HEK293T (cell line): ENCODE measurements around the gene NFE2.

Experiments used
- CTCF ChIA-PET: fragments of 350-600 bp; formaldehyde crosslinking; extraction: SDS; loops from one replicate; lab custom pipeline; 2021; ENCODE audit warnings: antibody characterized with exemption, inconsistent platforms; lab: Yijun Ruan, JAX
- POLR2A ChIA-PET: fragments of 350-600 bp; formaldehyde crosslinking; extraction: SDS; loops from one replicate; lab custom pipeline; 2020; ENCODE audit warnings: antibody characterized with exemption, inconsistent platforms; lab: Yijun Ruan, JAX
- DNase-seq: peaks from one replicate; pipeline ENCODE4 v3.0.0; 2012; ENCODE audit warnings: mixed read lengths; ENCODE audit errors: extremely low spot score
- ARNT ChIP-seq: fragments of 450-650 bp; IDR thresholded peaks from 2 replicates; pipeline ENCODE4 v1.6.1; 2017; ENCODE audit warnings: mild to moderate bottlenecking
- BHLHE40 ChIP-seq: fragments of 450-650 bp; IDR thresholded peaks from 2 replicates; pipeline ENCODE4 v1.6.1; 2016; ENCODE audit warnings: mild to moderate bottlenecking, moderate library complexity, borderline replicate concordance
- CTBP1 ChIP-seq: fragments of 450-650 bp; IDR thresholded peaks from 2 replicates; pipeline ENCODE4 v1.6.1; 2016; ENCODE audit warnings: borderline replicate concordance
- ELF4 ChIP-seq: fragments of 450-650 bp; IDR thresholded peaks from 2 replicates; pipeline ENCODE4 v1.6.1; 2017; ENCODE audit warnings: antibody characterized with exemption
- FOXA1 ChIP-seq: fragments of 450-650 bp; IDR thresholded peaks from 2 replicates; pipeline ENCODE4 v1.6.1; 2016; ENCODE audit warnings: mild to moderate bottlenecking
- FOXK2 ChIP-seq: fragments of 450-650 bp; IDR thresholded peaks from 2 replicates; pipeline ENCODE4 v1.6.1; 2016; ENCODE audit warnings: mild to moderate bottlenecking
- FOXM1 ChIP-seq: fragments of 450-650 bp; IDR thresholded peaks from 2 replicates; pipeline ENCODE4 v1.6.1; 2017; ENCODE audit warnings: mild to moderate bottlenecking, borderline replicate concordance
- HDGF ChIP-seq: fragments of 450-650 bp; IDR thresholded peaks from 2 replicates; pipeline ENCODE4 v1.6.1; 2017; ENCODE audit warnings: antibody characterized with exemption, borderline replicate concordance
- L3MBTL2 ChIP-seq: fragments of 450-650 bp; conservative IDR thresholded peaks from 2 replicates; pipeline ENCODE4 v1.6.1; 2016; ENCODE audit warnings: mild to moderate bottlenecking
- LEF1 ChIP-seq: fragments of 450-650 bp; IDR thresholded peaks from 2 replicates; pipeline ENCODE4 v1.6.1; 2017; ENCODE audit warnings: mild to moderate bottlenecking, borderline replicate concordance
- NFRKB ChIP-seq: fragments of 450-650 bp; IDR thresholded peaks from 2 replicates; pipeline ENCODE4 v1.6.1; 2016; ENCODE audit warnings: mild to moderate bottlenecking, moderate library complexity
- SP1 ChIP-seq: fragments of 450-650 bp; IDR thresholded peaks from 2 replicates; pipeline ENCODE4 v1.6.1; 2017
- SUZ12 ChIP-seq: fragments of 450-650 bp; IDR thresholded peaks from 2 replicates; pipeline ENCODE4 v1.6.1; 2016; ENCODE audit warnings: mild to moderate bottlenecking
- TARDBP ChIP-seq: fragments of 450-650 bp; IDR thresholded peaks from 2 replicates; pipeline ENCODE4 v1.6.1; 2016
- ZNF384 ChIP-seq: fragments of 450-650 bp; IDR thresholded peaks from 2 replicates; pipeline ENCODE4 v1.6.1; 2016
- TF ChIP-seq, protein P1 (sequence below): fragments of 450-650 bp; IDR thresholded peaks from 2 replicates; pipeline ENCODE4 v1.6.1; 2016

Gene NFE2

DNA sequence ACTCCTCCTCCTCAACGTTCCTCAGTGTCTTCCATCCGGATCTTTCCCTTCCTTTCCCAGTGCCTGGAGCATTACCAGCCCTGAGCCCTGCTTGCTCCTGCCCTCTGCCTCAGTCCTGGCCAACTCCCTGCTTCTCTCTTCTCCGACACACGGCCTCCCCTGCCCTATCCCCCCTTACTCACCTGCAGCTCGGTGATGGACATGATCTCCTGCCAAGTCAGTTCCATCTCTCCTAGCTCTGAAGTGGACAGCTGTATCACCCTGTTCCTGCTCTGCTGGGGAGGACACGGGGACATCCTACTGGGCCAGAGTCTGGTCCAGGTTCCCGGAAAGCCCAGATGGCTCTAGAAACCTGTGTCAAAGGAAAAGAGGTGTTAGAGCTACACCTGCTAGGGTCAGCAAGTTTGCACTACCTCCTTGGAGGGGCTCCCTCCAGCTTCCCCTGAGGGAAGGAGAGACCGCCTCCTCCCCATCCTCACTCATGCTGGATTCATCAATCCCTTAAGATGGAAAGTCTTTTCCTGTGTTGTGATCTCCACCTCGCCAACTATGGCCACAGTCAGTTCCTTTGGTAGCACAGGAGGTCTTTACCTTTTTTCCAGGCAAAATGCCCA is 5.8 kb downstream of the NFE2 start:
- TF ChIP-seq SUZ12 (no peak), FOXM1 (no peak), HDGF (no peak), L3MBTL2 (no peak), FOXK2 (no peak), CTBP1 (no peak), FOXA1 (no peak), ARNT (no peak), SP1 (no peak), NFRKB (no peak), BHLHE40 (no peak), LEF1 (no peak), ELF4 (no peak), ZNF384 (no peak), TARDBP (no peak)
- TF ChIP-seq, protein P1, sequence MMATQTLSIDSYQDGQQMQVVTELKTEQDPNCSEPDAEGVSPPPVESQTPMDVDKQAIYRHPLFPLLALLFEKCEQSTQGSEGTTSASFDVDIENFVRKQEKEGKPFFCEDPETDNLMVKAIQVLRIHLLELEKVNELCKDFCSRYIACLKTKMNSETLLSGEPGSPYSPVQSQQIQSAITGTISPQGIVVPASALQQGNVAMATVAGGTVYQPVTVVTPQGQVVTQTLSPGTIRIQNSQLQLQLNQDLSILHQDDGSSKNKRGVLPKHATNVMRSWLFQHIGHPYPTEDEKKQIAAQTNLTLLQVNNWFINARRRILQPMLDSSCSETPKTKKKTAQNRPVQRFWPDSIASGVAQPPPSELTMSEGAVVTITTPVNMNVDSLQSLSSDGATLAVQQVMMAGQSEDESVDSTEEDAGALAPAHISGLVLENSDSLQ, result no peak
- DNase-seq, result no peak
- POLR2A ChIA-PET, result interaction anchor here (1.2 to 1.3 kb wide), 2 partner anchors 15 to 29 kb away, joined by 5 to 6 read pairs; partner anchors contain the start of genes CBX5, COPZ1 and HNRNPA1
- CTCF ChIA-PET, result interaction anchor here (0.6 to 5.1 kb wide), 4 partner anchors 8 to 41 kb away, joined by 3 to 21 read pairs (median 4); partner anchors contain the start of gene COPZ1

GRCh38 chr12:54294152-54294952 is 6.5 kb downstream of the NFE2 start:
- POLR2A ChIA-PET, result interaction anchor here (1.2 to 6.5 kb wide), 3 partner anchors 14 to 30 kb away, joined by 5 to 79 read pairs (median 12); partner anchors contain the start of genes CBX5, COPZ1 and HNRNPA1
- CTCF ChIA-PET, result interaction anchor here (0.6 to 5.1 kb wide), 11 partner anchors 8 to 146 kb away, joined by 3 to 21 read pairs (median 3); partner anchors contain the start of gene COPZ1
- TF ChIP-seq ELF4 (no peak), FOXA1 (no peak), FOXM1 (no peak), NFRKB (no peak), SP1 (no peak), LEF1 (no peak), FOXK2 (no peak), HDGF (no peak), CTBP1 (no peak), SUZ12 (no peak), TARDBP (no peak), ZNF384 (no peak), L3MBTL2 (no peak), BHLHE40 (no peak), ARNT (no peak)
- TF ChIP-seq, protein P1, result no peak
- peak; percentile 66 for DNase-seq

GRCh38 chr12:54292931-54293241 is 7.9 kb downstream of the NFE2 start:
- POLR2A ChIA-PET, result interaction anchor here (2.1 to 6.5 kb wide), 3 partner anchors 9 to 32 kb away, joined by 6 to 79 read pairs (median 12); partner anchors contain the start of genes CBX5, COPZ1 and HNRNPA1
- no peak for DNase-seq
- TF ChIP-seq, protein P1, result no peak
- TF ChIP-seq FOXM1 (no peak), TARDBP (no peak), FOXA1 (no peak)
- CTCF ChIA-PET, result interaction anchor here (0.7 to 5.1 kb wide), 6 partner anchors 13 to 86 kb away, joined by 3 to 21 read pairs (median 5); partner anchors contain the start of gene COPZ1

DNA sequence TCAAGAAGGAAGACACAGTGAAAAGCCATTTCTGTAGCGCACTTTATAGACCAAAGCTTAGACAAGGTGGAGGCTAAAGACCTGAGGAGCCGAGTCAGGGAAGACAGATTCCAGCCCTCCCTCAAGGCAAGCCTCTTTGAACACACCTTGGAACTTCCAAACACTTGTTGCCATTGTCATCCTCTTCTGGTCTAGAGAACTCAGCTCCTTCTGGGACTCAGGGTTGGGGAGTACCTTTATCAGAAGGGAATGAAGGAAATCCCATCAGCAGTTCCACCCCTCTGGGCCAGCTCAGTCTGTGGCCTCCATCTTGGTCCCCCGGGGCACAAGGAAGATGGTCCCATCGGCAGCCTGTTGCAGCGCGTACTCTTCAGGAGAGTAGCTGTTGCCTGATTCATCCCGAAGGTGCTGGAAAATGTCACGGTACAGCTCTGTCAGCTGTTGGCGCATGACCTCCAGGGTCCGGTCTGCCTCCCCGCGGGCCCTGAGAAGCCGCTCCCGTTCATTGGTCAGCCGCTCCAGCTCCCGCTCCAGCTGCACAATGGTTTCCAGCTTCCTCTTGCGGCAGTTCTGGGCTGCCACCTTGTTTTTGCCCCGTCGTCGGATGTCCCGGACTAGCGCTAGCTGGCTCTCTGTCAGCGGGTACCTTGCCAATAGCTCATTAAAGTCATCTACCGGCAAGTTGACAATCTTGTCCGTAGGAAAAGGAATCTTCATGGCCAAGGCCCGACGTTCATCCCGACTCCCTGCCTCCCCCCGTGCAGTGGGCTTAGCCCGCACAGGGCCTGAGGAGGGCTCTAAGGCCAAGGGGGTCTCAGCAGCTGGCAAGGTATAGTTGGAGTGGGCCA is 8.5 kb downstream of the NFE2 start:
- CTCF ChIA-PET, result interaction anchor here (0.7 to 5.1 kb wide), 7 partner anchors 13 to 87 kb away, joined by 3 to 21 read pairs (median 5); partner anchors contain the start of gene COPZ1
- POLR2A ChIA-PET, result interaction anchor here (0.7 to 6.5 kb wide), 4 partner anchors 8 to 39 kb away, joined by 3 to 79 read pairs (median 9); partner anchors contain the start of genes CBX5, COPZ1 and HNRNPA1
- TF ChIP-seq FOXA1 (no peak), L3MBTL2 (no peak), TARDBP (no peak)
- TF ChIP-seq, protein P1, result no peak
- no peak for DNase-seq
